ENCODE results near the gene GSG1. TPM values are rescaled to one million over a fixed set of nuclear protein-coding genes. Genes with fewer than 3 reads are reported as not detected.

GSG1 gene
- total RNA-seq, 1 experiment from 2014 or later: not detected

- DNase-seq (ENCODE audit: low read depth, low spot score) (no peak), ATAC-seq (no peak)
- Histone ChIP-seq H3K27me3 (ENCODE audit: insufficient read depth, low read length) (no peaks in the 10 kb centered on the region), H3K4me1 (ENCODE audit: control insufficient read depth in 1 of 2, insufficient read depth in 2 of 2, low read length in 2 of 2) (peaks cover 37 to 66% of the 10 kb centered on the region in 2 experiments), H3K4me2 (ENCODE audit: low read length) (no peak overlapping the region), H2AFZ (ENCODE audit: low read depth, low read length, poor library complexity, severe bottlenecking) (no peak overlapping the region), H3K79me2 (ENCODE audit: insufficient read depth, low read length) (no peaks in the 10 kb centered on the region), H3K27ac (ENCODE audit: low read depth, low read length) (no peak overlapping the region), H3K9me2 (ENCODE audit: insufficient read depth) (no peaks in the 10 kb centered on the region), H3K9me3 (ENCODE audit: control insufficient read depth in 1 of 2, insufficient read depth in 1 of 2, low read depth in 1 of 2, low read length in 2 of 2) (no peaks in the 10 kb centered on the region), H3K9ac (ENCODE audit: low read length) (no peak overlapping the region), H3K36me3 (ENCODE audit: control insufficient read depth in 1 of 2, insufficient read depth in 2 of 2, low read length in 2 of 2) (no peaks in the 10 kb centered on the region), H3K4me3 (replicated peaks in 1 of 2; ENCODE audit: low read depth in 1 of 2, low read length in 2 of 2) (no peak overlapping the region), H4K20me1 (ENCODE audit: insufficient read depth) (no peaks in the 10 kb centered on the region)
- no TSS peak for BruUV-seq (replicated peaks)
- TF ChIP-seq TCF7L2 (IDR thresholded peaks at IDR 0.05; ENCODE audit: borderline replicate concordance, extremely low read depth, insufficient read depth, insufficient read length) (no peak), ZNF274 (IDR thresholded peaks at IDR 0.05; ENCODE audit: low read depth, low read length) (no peak), SP1 (IDR thresholded peaks at IDR 0.05; ENCODE audit: low read depth) (no peak)
- RAD21 ChIA-PET (ENCODE audit: low non-redundant PET in 1 of 2, low total read pairs in 2 of 2, uncharacterized antibody in 2 of 2, unreplicated experiment in 2 of 2): no interaction called here
- POLR2A ChIA-PET: no interaction called here
- CTCF ChIA-PET: no interaction called here
- intact Hi-C loops (cut with micrococcal nuclease): loop anchor here (5.0 to 10.0 kb wide), 2 partner anchors 93 to 281 kb away; partner anchors contain the start of genes DDX47 and HEBP1
Measured at GRCh38 chr12:13095266-13095995, 8.0 kb downstream of the GSG1 start.

- DNase-seq (ENCODE audit: low read depth, low spot score) (no peak), ATAC-seq (no peak)
- Histone ChIP-seq H3K27me3 (ENCODE audit: insufficient read depth, low read length) (no peaks in the 10 kb centered on the region), H3K36me3 (ENCODE audit: control insufficient read depth in 1 of 2, insufficient read depth in 2 of 2, low read length in 2 of 2) (no peaks in the 10 kb centered on the region), H4K20me1 (ENCODE audit: insufficient read depth) (no peaks in the 10 kb centered on the region), H3K9ac (ENCODE audit: low read length) (peak overlapping the region; percentile 37), H3K79me2 (ENCODE audit: insufficient read depth, low read length) (no peaks in the 10 kb centered on the region), H2AFZ (ENCODE audit: low read depth, low read length, poor library complexity, severe bottlenecking) (peak overlapping the region; percentile 24), H3K4me3 (replicated peaks in 1 of 2; ENCODE audit: low read depth in 1 of 2, low read length in 2 of 2) (peak overlapping the region in 1 of 2 experiments; percentile 20; a peak in 2 of 4 replicates), H3K9me2 (ENCODE audit: insufficient read depth) (no peaks in the 10 kb centered on the region), H3K27ac (ENCODE audit: low read depth, low read length) (no peak overlapping the region; the same call in 1 of the 2 replicates), H3K4me1 (ENCODE audit: control insufficient read depth in 1 of 2, insufficient read depth in 2 of 2, low read length in 2 of 2) (peaks cover 26 to 56% of the 10 kb centered on the region in 2 experiments), H3K9me3 (ENCODE audit: control insufficient read depth in 1 of 2, insufficient read depth in 1 of 2, low read depth in 1 of 2, low read length in 2 of 2) (no peaks in the 10 kb centered on the region), H3K4me2 (ENCODE audit: low read length) (peak overlapping the region; percentile 68)
- ChIA-PET POLR2A (no interaction called here), RAD21 (ENCODE audit: low non-redundant PET in 1 of 2, low total read pairs in 2 of 2, uncharacterized antibody in 2 of 2, unreplicated experiment in 2 of 2) (no interaction called here), CTCF (interaction anchor here (0.5 kb wide), 1 partner anchor 118 kb away, joined by 3 read pairs; no protein-coding TSS in a partner anchor)
- peak; percentile 55 for TF ChIP-seq JUND (IDR thresholded peaks at IDR 0.05)
- peak; percentile 65 for TF ChIP-seq FOSL1 (IDR thresholded peaks at IDR 0.05; ENCODE audit: low read depth)
- TF ChIP-seq CBX3 (IDR thresholded peaks at IDR 0.05; ENCODE audit: low read depth): no peak
- no TSS peak for BruUV-seq (replicated peaks)
- intact Hi-C loops (cut with micrococcal nuclease): loop anchor here (10.0 kb wide), 1 partner anchor 280 kb away; the partner anchor contains the start of gene DDX47
Measured at GRCh38 chr12:13094367-13094766, 9.1 kb downstream of the GSG1 start.
